Thyroid gland (tissue), 4 donors: Measurements from ENCODE around the gene CLIC5.

ENCODE experiments used
- CTCF ChIP-seq, 6 experiments: fragments of 200-600 bp in 3 of 6; fragments of 450-650 bp in 3 of 6; sonication (generic) in 3 of 6; IDR thresholded peaks; one replicate each; pipeline ENCODE4 v1.5.1; 2016 to 2019; ENCODE audit warnings: antibody characterized with exemption in 6 of 6, mild to moderate bottlenecking in 2 of 6, inconsistent platforms in 1 of 6, moderate library complexity in 1 of 6
- POLR2A ChIP-seq, 2 donors: fragments of 450-650 bp; IDR thresholded peaks; one replicate each; pipeline ENCODE4 v1.6.1; 2017; ENCODE audit warnings: antibody characterized with exemption in 2 of 2, mild to moderate bottlenecking in 2 of 2, moderate library complexity in 1 of 2

- TF ChIP-seq CTCF (IDR thresholded peaks at IDR 0.05) (no peak), POLR2A (IDR thresholded peaks at IDR 0.05) (no peak)
Measured at GRCh38 chr6:45886776-45887175, 128.9 kb downstream of the CLIC5 start.
